ENCODE data around the gene INPP5B.
A peak's percentile ranks its signal among the peaks of the same experiment; 100 is the strongest.
"Not testable (repeated sequence)": the region's sequence is repeated elsewhere in the genome, so short reads cannot be mapped to it uniquely, and the experiment has no call there.

INPP5B gene

GRCh38 chr1:37948166-37948565 is 1.3 kb upstream of the INPP5B start:
- DNase-seq (ENCODE audit: low spot score), result no peak
- FAIRE-seq, result no peak

GRCh38 chr1:37947364-37947763 is 511 bp upstream of the INPP5B start:
- no peak for FAIRE-seq

GRCh38 chr1:37945743-37946702 is 830 bp downstream of the INPP5B start:
- FAIRE-seq, result no peak
- peak; percentile 58 for DNase-seq (ENCODE audit: low spot score)

More at GRCh38 chr1:37947364-37947763, 511 bp upstream of the INPP5B start:
- no peak for DNase-seq (ENCODE audit: low spot score)

GRCh38 chr1:37945251-37945650 is 1.6 kb downstream of the INPP5B start:
- no peak for DNase-seq (ENCODE audit: low spot score)
- no peak for FAIRE-seq

- DNase-seq (ENCODE audit: low spot score) (no peak), FAIRE-seq (no peak)
Measured at GRCh38 chr1:37944816-37945215, 2.0 kb downstream of the INPP5B start.

GRCh38 chr1:37944086-37944763 is 2.6 kb downstream of the INPP5B start:
- DNase-seq (ENCODE audit: low spot score) (no peak), FAIRE-seq (no peak)

GRCh38 chr1:37940299-37940947 is 6.4 kb downstream of the INPP5B start:
- DNase-seq (ENCODE audit: low spot score) (no peak), FAIRE-seq (no peak)

GRCh38 chr1:37936760-37937159 is 10.1 kb downstream of the INPP5B start:
- not testable (repeated sequence) for DNase-seq (ENCODE audit: low spot score); FAIRE-seq

- FAIRE-seq (no peak), DNase-seq (ENCODE audit: low spot score) (no peak)
Measured at GRCh38 chr1:37932759-37933158, 14.1 kb downstream of the INPP5B start.

GRCh38 chr1:37931361-37932158 is 15.3 kb downstream of the INPP5B start:
- DNase-seq (ENCODE audit: low spot score), result peak; percentile 79
- no peak for FAIRE-seq

- FAIRE-seq, result no peak
- no peak for DNase-seq (ENCODE audit: low spot score)
Measured at GRCh38 chr1:37931102-37931360, 15.8 kb downstream of the INPP5B start.

- FAIRE-seq (no peak), DNase-seq (ENCODE audit: low spot score) (no peak)
Measured at GRCh38 chr1:37930246-37931101, 16.4 kb downstream of the INPP5B start.

- DNase-seq (ENCODE audit: low spot score) (no peak), FAIRE-seq (no peak)
Measured at GRCh38 chr1:37926038-37926924, 20.6 kb downstream of the INPP5B start.

GRCh38 chr1:37925316-37925715 is 21.5 kb downstream of the INPP5B start:
- DNase-seq (ENCODE audit: low spot score) (no peak), FAIRE-seq (no peak)

- FAIRE-seq (no peak), DNase-seq (ENCODE audit: low spot score) (no peak)
Measured at GRCh38 chr1:37923551-37923889, 23.3 kb downstream of the INPP5B start.

- FAIRE-seq, result no peak
- no peak for DNase-seq (ENCODE audit: low spot score)
Measured at GRCh38 chr1:37922767-37923550, 23.9 kb downstream of the INPP5B start.

GRCh38 chr1:37919277-37919676 is 27.6 kb downstream of the INPP5B start:
- DNase-seq (ENCODE audit: low spot score), result no peak
- FAIRE-seq, result no peak

GRCh38 chr1:37915476-37916093 is 31.3 kb downstream of the INPP5B start:
- FAIRE-seq, result no peak
- DNase-seq (ENCODE audit: low spot score), result no peak

Measured in urothelium cell line (cell line).